Measurements from ENCODE around the gene GRIK2.

The GRIK2 gene

GRCh38 chr6:101400326-101401135 is 7.0 kb downstream of the GRIK2 start:
- no peak for DNase-seq

GRCh38 chr6:101401171-101401570 is 7.7 kb downstream of the GRIK2 start:
- DNase-seq, result no peak

GRCh38 chr6:101401792-101402621 is 8.5 kb downstream of the GRIK2 start:
- no peak for DNase-seq

- no peak for DNase-seq
Observed at GRCh38 chr6:101402622-101403031, 9.1 kb downstream of the GRIK2 start.

DNA sequence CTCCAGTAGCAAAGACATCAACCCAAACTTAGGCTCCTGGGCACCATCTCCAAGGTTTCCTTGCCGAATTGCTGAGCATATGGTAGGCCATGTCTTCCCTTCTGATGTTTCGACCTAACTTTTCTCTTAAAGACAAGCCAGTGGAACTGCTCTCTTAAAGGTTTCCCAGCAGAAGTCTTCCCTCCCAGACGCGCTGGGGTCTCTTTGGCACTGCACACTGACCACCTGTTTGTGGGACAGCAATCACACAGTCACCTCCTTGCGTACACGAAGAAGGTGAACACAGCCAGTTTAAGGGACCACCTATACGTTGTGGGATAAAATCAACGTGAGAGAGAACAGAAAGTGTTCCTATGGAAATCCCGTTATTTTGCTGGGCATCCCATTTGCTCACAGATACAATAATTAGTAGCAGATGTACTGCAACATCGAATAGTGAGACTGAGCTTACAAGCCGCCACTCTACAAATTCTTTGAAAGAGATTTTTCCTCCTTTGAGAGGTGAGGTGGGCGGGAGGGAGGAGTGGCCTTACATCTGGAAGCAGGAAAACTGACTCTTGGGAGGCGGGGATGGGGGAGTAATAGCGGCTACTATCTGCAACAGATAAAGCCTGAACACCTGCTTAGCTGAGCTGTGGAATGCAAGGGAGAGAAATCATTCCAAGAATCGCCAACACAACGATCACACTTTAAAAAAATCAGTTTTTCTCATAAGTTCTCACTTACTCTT is 9.9 kb downstream of the GRIK2 start:
- no peak for DNase-seq

GRCh38 chr6:101404775-101405174 is 11.3 kb downstream of the GRIK2 start:
- DNase-seq, result no peak

DNA sequence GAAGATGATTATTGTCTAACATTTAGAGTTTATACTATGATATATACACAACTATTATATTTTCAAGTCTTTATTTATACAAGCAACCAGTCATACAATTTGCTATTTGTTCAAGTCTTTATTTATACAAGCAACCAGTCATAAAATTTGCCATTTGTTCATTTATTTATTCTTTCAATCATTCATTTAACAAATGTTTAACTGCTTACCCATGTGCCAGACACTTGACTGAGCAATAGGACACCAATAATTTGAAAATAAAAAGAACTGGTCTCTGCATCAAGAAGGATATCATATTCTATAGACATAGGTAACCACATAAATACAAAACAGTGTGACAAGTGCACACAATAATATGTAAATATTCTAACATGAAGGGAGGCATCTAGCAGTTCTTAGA is 20.3 kb downstream of the GRIK2 start:
- no peak for DNase-seq

GRCh38 chr6:101417900-101418299 is 24.4 kb downstream of the GRIK2 start:
- DNase-seq, result no peak

GRCh38 chr6:101422251-101422650 is 28.7 kb downstream of the GRIK2 start:
- no peak for DNase-seq

- DNase-seq, result no peak
Observed at GRCh38 chr6:101422811-101423210, 29.3 kb downstream of the GRIK2 start.

GRCh38 chr6:101429270-101429669 is 35.8 kb downstream of the GRIK2 start:
- no peak for DNase-seq

DNA sequence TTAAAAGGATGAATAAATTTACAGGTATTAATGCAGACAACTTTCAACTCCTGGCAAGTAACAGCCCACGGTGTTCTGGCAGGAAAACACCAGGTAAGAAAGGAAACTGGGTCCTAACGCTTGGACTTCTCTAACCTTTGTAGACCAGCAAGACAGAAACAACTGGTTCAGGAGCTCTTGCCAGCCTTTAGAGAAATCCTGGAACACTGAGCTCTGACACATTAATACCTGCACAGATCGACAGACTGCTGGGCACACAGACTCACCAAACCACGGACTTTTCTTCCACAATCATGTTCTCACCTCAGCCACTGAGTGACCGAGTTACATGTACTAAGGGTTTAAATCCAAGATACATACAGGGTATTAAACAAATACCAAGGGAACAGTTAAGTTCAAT is 36.3 kb downstream of the GRIK2 start:
- no peak for DNase-seq

- no peak for DNase-seq
Observed at GRCh38 chr6:101433141-101433540, 39.6 kb downstream of the GRIK2 start.

GRCh38 chr6:101434601-101435000 is 41.1 kb downstream of the GRIK2 start:
- DNase-seq, result no peak

- no peak for DNase-seq
Observed at GRCh38 chr6:101435038-101435437, 41.5 kb downstream of the GRIK2 start.

DNA sequence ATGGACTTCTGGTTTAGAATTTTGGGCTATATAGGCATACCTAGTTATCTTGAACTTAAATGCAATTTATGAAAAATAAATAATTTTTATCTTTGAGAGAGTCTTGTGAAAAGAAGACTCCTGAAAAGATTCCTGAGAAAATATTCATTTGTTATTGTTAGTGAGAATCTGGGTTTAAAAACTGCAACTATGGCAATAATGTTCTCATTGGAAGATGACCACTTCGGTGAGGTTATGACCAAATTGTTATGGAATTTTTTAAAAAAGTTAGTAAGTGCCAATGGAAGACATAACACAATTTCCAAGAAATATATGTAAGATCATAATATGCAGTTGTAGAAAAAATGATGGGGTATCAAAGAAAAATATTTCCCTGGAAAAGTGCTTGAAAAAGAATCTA is 46.3 kb downstream of the GRIK2 start:
- no peak for DNase-seq

- DNase-seq, result no peak
Observed at GRCh38 chr6:101443315-101443714, 49.8 kb downstream of the GRIK2 start.

GRCh38 chr6:101444717-101445116 is 51.2 kb downstream of the GRIK2 start:
- no peak for DNase-seq

- DNase-seq, result no peak
Observed at GRCh38 chr6:101445527-101445926, 52.0 kb downstream of the GRIK2 start.

- no peak for DNase-seq
Observed at GRCh38 chr6:101450901-101451300, 57.4 kb downstream of the GRIK2 start.

DNA sequence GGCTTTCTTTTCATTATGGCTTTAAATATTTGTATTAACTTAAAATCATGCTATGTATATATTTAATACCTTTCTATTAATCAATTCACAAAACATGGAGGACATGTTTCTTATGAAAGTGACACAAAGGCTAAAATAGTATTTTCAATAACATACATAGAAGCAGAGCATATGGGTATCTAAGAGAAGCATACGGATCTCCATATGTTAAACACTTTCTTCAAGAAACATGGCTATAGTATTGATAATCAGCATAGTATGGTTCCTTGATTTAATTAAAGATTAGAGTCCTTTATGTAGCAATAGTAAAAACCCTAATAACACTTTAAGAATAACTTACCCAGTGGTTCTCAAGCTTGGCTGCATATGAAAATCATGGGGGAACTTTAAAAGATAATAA is 58.5 kb downstream of the GRIK2 start:
- no peak for DNase-seq

- DNase-seq, result no peak
Observed at GRCh38 chr6:101453221-101453620, 59.7 kb downstream of the GRIK2 start.

- DNase-seq, result no peak
Observed at GRCh38 chr6:101454106-101454676, 60.7 kb downstream of the GRIK2 start.

Data from CD4-positive, alpha-beta T cell treated with Interleukin-12 subunit alpha and Interleukin-12 subunit beta, for 1 hour (primary cell).